CD4-positive, alpha-beta T cell treated with Interleukin-17A for 4 hours (primary cell): Measurements from ENCODE around the gene ZNF283.

Experiments
- DNase-seq: peaks from one replicate; pipeline ENCODE4 v3.0.0-alpha.2; 2020; ENCODE audit warnings: mixed read lengths

ZNF283 gene

DNA sequence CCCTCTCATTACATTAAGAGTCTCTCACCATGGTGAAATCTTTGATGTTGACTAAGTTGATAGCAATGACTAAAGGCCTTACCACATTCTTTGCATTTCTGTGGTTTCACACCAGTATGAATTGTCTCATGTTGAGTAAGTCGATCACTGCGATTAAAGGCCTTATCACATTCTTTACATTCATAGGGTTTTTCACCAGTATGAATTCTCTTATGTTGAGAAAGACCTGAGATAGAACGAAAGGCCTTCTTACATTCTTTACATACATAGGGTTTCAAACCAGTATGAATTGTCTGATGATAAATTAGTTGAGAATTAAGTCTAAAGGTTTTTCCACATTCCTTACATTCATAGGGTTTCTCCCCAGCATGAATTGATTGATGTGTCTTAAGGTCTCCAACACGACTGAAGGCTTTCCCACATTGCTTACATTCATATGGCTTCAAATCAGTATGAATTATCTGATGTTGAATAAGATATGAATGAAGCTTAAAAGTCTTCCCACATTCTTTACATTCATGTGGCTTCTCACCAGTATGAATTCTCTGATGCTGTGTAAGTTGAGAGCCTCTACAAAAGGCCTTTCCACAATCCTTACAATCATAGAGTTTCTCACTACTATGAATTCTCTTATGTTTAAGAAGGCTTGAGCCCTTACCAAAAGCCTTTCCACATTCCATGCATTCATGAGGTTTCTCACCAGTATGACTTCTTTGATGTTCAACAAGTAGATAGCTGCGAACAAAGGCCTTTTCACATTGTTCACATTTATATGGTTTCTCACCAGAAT lies 45.6 kb downstream of the ZNF283 start:
- no peak for DNase-seq

DNA sequence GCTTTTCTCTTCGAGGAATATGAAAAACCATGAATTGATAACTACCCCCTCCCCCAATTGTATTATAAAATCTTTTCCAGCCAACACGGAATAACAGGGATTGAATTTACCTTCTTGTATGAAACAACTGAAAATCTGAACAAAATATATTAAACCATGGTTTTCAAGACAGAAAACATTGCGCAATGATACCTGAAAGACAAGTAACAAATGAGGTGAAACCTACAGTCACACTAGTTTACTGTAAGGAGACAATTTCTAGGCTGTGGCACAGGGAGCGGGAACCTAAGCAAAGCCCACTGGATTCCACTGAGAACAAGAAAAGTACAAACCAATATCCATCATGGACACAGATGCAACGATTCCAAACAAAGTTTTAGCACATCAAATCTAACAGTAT lies 53.4 kb downstream of the ZNF283 start:
- DNase-seq, result no peak

- DNase-seq, result no peak
These were observed 56.7 kb downstream of the ZNF283 start, which contains the start of gene ZNF404 for GRCh38 chr19:43883864-43884263. TSS of gene ZNF404 (minus strand) at chr19:43883964.

GRCh38 chr19:43895727-43896308 lies 68.7 kb downstream of the ZNF283 start:
- DNase-seq, result no peak
